Ovary (tissue), 3 donors: Measurements from ENCODE around the gene TBX18.

Experiments used
- EP300 ChIP-seq: sonication (generic); formaldehyde crosslinking; IDR thresholded peaks from one replicate; pipeline ENCODE4 v1.6.1; 2017; ENCODE audit warnings: antibody characterized with exemption
- TF ChIP-seq, protein P1 (sequence below), 3 donors: fragments of 450-650 bp in 2 of 3; fragments of 200-600 bp in 1 of 3; IDR thresholded peaks; one replicate each; pipeline versions ENCODE4 v1.5.1 to v1.8.0; 2016 to 2022; ENCODE audit warnings: antibody characterized with exemption in 3 of 3, mild to moderate bottlenecking in 1 of 3
- donor health status: DM: no; HTN: no; CAD: no.

DNA sequence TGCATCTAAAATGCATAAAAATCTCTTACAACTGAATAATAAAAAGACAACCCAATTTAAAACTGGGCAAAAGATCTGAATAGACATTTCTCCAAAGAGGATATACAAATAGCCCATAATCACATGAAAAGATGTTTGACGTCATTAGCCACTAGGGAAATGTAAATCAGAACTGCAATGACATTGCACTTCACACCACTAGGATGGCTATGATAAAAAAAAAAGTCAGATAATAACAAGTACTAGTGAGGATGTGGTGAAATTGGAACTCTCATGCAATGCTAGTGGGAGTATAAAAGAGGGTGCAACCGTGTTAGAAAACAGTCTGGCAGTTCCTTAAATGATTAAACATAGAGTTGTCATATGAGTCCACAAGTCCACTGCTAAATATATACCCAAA is 24.3 kb upstream of the TBX18 start:
- TF ChIP-seq, protein P1, sequence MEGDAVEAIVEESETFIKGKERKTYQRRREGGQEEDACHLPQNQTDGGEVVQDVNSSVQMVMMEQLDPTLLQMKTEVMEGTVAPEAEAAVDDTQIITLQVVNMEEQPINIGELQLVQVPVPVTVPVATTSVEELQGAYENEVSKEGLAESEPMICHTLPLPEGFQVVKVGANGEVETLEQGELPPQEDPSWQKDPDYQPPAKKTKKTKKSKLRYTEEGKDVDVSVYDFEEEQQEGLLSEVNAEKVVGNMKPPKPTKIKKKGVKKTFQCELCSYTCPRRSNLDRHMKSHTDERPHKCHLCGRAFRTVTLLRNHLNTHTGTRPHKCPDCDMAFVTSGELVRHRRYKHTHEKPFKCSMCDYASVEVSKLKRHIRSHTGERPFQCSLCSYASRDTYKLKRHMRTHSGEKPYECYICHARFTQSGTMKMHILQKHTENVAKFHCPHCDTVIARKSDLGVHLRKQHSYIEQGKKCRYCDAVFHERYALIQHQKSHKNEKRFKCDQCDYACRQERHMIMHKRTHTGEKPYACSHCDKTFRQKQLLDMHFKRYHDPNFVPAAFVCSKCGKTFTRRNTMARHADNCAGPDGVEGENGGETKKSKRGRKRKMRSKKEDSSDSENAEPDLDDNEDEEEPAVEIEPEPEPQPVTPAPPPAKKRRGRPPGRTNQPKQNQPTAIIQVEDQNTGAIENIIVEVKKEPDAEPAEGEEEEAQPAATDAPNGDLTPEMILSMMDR (IDR thresholded peaks at IDR 0.05): no peak
- no peak for TF ChIP-seq EP300
